SW 1271 (cell line): ENCODE measurements around the gene ACOT12.
"Not testable (repeated sequence)": the region's sequence is repeated elsewhere in the genome, so short reads cannot be mapped to it uniquely, and the experiment has no call there.

Experiments used
- DNase-seq, 2 experiments: peaks; one replicate each; lab custom pipeline; 2025; lab: John Stamatoyannopoulos, UW

ACOT12 gene

DNA sequence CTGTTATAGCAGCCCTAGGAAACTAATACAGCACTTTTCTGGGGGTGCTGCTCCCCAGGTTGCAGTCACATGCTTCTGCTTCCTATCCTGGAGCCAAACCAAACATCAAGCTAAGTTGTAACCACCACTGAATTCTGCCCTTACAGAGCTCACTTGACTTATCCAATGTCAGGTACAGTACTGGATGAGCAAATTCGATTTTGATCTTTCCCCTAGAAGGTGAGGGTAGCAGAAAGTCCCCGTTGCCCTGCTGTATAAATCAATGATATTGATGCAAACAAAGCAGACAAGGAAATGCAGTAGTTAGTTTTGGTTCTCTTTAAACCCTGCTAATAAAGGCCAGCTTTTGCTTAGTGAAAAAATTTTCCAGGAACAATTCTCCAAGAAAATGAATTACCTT is 56.1 kb downstream of the ACOT12 start:
- DNase-seq: no peak

DNA sequence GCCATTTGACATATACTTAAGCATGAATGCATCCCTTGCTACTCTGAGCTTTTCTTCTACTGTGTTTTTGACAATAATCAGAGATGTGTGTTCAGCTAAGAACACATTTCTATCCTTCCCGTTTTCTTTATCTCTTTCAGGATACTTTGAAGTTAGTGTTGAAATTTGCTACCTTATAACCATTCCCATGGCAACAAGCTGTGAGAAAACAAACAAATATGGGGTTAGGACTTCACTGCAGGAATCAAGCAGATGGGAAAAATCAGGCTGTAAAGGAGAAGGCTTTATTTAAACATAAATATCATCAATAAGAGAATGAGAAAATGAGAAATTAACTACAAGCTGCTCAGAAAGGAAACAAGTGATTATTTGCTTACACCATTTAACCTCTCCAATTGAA is 57.4 kb downstream of the ACOT12 start:
- DNase-seq: no peak

DNA sequence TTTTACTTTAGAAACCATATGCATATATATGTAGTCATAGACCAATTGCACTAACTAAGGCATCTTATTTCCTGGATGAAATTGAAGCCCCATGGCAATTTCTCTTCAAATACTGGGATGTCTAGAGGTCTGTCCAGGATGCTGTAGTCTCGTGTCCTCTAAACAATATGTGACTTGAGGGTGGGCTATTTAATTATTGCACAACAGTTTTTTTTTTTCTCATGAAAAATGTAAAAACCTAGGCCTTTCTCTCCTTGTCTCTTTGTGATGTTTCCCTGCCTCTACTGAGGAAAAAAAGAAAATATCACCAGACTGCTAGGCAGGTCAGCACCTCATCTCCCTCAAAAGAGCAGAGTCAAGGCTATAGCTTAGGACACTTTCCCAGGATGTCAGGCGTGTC is 58.0 kb downstream of the ACOT12 start:
- no peak for DNase-seq

DNA sequence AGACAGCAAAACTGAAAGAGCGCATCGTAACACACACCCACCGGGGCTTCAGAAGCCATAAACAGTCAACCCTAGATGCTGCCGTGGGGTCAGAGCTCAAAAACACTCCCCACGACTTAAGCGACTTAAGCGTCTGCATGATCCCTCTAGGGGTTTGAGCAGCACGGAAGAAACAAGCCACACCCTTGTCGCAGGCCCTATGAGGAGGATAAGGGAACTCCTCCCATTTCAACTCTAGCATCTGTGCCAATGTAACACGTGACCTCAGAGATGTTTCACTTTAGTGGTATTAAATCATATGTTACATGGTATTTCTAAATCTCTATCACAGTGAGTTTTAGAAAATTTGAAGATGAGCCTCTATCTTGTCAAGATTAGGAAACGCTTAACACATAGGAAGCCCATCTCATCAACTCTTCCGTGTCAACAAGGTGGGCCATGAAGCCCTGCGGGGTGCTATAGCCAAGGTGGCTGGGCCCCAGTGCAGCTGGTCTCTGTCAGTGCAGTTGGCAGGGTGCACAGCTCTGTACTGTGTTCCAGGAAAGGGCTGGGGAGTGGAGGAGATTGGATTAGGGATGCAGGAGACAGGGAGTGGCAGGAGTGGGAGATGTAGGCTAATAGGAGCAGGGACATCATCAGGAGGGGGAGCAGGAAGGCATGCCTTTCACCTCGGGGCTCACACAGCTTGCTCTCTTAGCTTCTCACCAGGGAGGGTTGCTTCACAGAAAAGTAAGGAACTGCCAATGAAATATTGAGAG is 59.5 kb downstream of the ACOT12 start:
- DNase-seq: no peak

DNA sequence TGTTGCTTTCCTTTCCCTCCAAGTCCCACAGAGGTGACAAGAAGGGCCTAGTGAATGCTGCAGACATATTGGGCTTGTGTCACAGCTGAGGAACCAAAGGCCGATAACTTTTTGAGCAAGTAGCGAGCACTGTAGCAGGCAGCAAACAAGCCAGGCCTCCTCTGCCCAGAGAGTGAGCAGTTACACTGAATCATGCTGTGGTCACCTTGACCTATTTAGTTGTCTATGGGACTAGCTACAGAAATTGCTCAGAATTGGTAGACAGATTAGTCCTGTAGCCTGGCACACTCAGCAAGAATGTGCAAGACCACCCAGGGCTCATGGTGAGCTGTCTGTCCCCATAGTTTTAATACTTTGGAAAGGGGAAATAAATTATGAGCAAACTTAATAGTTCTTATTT is 67.4 kb downstream of the ACOT12 start:
- DNase-seq: no peak

DNA sequence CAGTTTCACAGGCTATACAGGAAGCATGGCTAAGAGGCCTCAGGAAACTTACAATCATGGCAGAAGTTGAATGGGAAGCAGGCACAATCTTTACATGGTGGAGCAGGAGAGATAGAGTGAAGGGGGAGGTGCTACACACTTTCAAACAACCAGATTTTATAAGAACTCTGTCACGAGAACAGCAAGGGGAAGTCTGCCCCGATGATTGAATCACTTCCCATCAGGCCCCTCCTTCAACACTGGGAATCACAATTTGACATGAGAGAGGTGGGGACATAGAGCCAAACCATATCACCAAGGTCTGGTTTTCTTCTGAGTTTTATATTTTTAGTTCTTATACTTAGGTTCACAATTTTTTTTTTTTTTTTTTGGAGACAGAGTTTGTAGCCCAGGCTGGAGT is 76.4 kb downstream of the ACOT12 start:
- DNase-seq: no peak

DNA sequence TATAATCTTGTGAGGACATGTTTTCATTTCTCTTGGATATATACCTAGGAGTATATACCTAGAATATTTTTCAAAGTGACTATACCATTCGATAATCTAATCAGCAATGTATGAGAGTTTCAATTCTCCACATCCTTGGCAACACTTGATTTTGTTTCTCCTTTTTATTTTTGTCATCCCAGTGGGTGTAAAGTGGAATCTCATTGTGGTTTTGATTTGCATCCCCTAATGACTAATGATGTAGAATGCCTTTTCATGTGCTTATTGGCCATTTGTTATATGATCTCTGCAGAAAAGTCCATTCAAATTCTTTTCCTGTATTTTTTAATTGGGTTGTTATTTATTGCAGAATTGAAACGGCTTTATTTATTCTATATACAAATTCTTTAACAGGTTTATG is 77.4 kb downstream of the ACOT12 start:
- DNase-seq: no peak

DNA sequence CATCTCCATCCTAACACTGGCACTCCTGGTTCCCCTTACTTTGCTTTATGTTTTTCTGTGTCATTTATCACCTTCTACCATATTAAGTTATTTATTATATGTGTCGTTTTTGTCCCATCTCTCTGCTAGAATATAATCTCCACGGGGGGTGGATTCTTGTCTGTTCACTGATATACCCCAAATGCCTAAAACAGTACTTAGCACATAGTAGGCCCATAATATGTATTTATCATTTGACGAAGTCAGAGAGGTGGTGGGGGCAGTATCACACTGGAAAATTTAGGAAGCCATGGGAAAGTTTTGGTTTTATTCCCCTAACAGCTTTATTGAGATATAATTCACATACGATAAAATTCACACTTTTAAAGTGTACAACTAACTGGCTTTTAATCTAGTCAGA is 78.1 kb downstream of the ACOT12 start:
- DNase-seq: no peak

DNA sequence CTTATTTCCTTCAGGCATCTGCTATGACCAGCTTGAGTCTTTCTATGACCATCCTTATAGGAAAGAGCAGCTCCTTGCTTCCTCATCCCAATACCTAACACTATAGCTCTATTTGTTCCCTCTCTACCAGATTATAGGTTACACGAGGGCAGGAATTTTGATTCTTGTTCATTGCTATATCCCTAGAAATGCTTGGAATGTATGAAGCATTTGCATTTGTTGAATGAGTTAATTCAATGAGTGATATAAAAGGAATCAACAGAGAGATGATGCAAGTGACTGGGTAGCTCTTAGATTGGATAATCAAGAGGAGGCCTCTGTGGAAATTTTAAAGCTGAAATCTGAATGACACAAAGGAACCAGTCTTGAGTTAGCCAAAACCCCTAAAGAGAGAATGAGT is 78.6 kb downstream of the ACOT12 start:
- peak in 1 of 2 experiments; percentile 10 for DNase-seq

DNA sequence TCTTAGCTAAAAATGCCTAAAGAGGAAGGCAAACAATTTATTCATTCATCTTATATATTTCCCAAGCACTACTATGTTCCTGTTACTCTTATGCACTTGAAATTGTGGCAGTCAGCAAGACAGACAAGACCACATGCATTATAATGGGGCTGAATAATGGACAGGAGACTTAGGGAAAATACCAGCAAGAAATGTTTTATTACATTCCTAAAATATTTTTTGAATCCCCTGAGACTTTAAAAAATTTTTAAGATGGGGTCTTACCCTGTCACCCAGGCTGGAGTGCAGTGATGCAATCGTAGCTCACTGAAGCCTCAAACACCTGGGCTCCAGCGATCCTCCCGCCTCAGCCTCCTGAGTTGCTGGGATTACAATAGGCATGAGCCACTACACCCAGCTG is 79.4 kb downstream of the ACOT12 start:
- no peak for DNase-seq

DNA sequence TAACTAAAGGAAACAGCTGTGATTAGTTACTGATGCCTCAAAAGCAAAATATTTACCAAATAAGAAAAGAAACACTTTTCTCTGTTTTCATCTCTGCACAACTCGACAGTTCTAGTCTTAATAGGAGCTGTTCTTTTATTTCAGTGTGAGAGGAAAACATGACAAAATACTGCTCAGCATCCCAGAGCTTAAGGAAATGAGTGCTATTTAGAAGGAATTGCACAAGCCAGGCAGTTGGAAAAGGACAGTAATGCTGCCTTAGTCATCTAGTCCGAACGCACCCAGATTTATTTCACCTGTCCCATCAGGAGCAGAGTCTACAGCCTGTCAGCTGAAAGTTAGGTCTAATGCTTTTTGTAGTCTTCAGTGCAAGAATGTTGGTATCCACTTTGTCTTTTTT is 80.2 kb downstream of the ACOT12 start:
- DNase-seq: no peak

DNA sequence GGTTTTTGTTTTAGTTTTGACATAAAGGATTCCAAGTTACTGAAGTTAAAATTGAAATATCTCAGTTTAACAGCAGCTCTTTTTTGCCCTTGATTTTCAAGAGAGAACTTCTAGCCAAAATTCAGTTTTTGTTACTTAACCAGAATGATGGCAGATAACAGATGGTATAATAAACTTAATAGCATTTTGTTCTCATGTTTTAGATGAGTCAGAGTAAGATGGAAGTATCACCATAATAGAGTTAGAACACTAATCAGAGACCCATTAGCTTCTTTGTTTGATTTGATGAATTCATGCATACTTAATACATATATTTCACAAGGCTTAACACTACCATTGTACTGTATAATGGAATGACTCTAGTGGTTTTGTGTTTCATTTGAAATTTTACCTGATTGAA is 80.7 kb downstream of the ACOT12 start:
- no peak for DNase-seq

DNA sequence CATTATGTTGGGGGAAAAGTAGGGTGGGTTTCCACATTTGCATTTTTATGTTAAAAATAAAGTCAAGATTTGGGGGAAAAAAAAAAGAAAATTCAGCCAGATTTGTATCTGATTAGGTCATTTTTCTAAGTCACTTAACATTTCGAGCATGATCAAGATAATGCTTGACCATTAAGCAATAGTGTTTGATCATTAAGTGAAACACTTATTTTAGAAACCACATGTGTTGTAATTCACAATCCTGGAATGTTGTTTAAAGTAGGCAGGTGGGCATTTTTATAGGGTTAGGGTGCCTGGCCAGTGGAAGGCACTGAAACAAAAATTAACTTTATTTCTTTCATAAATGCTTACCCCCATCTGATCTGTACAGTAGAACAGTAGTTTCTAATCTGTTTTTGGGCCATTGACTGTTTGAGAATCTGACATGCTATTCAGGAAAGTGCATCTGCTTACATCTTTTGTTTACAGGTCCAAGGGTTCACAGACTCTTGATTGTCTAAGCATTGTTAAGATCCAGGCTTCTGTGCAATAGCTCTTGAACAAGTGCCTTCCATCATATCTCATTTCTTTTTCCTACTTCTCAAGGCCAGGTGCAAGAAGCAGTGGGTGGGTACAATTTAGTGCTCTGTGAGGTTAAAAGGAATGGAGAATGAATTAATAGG is 83.4 kb downstream of the ACOT12 start:
- no peak for DNase-seq

DNA sequence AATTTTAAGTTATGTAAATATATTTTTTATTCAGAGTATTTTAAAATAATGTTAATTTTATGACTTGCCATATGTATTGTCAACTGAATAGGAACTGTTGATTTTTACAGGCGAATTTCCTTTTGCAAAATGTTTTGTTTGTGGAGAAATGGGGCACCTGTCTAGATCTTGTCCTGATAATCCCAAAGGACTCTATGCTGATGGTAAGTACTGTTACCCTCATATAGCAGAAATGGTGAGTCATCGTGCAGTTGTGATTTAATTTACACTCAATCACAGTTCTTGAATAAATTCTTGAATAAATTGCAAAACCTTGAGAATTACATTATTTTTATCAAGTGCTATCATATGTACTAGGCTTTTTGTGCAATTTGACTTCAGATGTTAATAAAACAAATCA is 85.1 kb downstream of the ACOT12 start:
- no peak for DNase-seq

DNA sequence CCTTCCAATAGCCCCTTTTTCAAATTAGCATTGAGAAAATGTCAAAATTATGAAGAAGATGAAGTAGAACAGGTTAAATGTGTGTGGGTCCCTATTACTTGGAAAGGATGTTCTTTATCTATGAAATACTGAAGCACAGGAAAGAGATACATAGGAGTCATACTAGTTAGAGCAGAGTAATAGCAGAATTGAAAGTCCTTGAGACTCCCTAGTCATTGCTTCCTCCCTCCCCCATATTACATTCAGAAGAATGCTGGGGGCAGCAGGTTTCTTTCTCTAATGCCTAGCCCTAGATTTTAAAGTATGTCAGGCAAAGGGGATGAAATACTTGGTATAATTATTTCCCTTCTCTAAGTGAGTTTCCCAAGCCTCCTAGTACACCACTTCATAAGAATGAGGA is 88.1 kb downstream of the ACOT12 start:
- no peak for DNase-seq

DNA sequence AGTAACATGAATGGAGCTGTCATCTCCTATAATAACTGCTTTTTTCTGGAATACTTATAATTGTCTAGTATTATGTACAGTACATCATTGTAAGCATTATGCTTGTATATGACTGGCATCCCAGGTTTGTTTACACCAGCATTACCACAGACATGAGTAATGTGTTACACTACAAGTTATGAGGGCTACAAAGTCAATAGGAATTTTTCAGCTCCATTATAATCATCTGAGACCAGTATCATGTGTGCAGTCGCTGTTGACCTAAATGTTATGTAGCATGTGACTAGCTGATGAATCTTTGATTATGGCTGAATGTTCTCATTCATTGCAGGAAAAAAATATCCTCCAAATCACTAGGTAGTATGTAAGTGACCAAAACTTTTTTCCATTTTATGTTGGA is 90.4 kb downstream of the ACOT12 start:
- DNase-seq: peak; percentile 18 to 36

DNA sequence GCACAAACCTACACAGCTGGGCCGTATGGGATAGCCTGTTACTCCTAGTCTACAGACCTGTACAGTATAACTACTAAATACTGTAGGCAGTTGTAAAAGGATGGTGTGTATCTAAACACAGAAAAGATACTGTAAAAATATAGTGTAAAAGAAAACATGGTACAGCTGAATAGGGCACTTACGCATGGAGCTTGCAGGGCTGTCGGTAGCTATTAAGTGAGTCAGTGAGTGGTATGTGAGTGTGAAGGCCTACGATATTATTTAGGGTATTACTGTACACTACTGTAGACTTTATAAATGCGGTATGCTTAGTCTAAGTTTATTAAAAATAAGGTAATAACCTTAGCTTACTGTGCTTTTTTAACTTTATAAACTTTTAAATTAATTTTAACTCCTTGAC is 91.3 kb downstream of the ACOT12 start:
- no peak for DNase-seq

DNA sequence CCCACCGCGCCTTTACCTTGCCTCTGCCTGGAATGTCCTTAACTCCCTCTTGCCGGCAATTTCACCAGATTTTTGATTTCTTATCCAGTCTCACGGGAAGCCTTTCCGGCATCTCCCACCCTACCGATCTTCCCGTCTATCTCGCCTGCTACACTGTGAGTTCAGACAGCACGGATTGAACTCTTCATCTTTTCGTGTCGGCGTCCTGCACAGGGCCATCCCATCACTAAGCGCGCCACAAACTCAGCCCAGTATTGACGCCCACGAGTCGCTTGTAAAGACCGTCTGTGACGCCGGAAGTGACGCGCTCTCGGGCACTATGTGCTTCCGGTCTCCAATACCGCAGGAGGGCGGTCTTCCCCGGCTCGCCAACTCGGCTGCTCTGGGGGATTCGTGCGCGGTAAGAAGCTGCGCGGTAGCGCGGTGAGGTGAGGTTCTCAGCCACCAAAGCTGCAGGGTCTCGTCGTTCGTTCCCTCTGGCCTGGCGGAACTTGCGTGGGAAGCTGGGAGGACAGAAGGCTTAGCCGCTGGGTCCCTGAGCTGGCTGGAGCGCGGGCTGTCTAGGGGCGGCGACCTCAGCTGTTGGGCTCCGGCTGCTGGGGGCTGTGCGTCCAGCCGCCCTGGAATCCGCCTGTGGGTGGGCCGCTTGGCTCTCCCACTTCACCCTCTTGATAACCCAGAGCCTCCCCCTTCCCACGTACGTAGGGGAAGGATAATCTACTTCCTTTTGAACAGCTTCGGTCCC is 92.5 kb downstream of the ACOT12 start, which contains the start of gene ZCCHC9:
ZCCHC9 (plus strand) TSS at position 317 of the 745 bp plus-strand sequence. CDS start 3,171 bp downstream, outside the sequence.
- peak; percentile 96 to 97 for DNase-seq

DNA sequence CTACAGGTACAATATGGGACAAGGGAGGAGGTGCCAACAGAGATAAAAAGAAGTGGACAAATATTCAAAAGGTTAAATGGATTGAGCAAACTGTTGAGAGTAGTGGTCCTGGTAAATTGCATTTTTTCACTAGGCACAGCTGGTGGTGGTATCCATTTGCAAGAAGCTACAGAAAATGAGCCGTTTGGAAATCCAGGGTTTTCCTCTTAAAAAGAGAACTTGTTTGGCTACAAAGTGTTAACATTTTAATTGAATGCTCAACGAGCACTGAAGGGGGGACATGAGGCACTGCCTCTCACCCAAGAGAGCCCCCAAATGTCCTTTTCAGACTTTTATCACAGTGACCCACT is 93.0 kb downstream of the ACOT12 start:
- peak in 1 of 2 experiments; percentile 27 for DNase-seq

DNA sequence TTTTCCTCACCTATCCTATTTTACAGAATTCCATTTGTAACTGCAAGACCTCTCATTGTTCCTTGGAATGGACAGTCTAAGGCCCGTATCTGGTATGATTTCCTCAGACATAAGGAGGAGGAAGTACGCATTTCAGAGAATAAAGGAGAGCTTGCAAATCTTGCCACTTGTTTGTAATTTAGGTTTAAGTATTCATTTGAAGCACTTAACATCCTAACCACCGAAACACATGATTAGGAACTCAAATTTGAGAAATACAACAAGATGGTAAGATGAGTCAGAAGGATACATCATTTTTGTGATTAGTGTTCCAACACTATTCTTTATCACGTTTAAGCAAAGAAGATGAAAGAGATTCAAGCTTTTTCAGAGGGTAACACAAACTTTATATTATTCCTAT is 96.4 kb downstream of the ACOT12 start:
- DNase-seq: no peak

DNA sequence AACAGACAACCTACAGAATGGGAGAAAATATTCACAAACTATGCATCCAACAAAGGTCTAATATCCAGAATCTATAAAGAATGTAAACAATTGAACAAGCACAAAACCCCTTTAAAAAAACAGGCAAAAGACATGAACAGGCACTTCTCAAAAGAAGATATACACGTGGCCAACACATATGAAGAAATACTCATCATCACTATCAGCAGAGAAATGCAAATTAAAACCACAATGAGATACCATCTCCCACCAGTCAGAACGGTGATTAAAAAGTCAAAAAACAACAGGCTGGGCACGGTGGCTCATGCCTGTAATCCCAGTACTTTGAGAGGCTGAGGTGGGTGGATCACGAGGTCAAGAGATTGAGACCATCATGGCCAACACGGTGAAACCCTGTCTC is 99.9 kb downstream of the ACOT12 start:
- DNase-seq: not testable (repeated sequence)

DNA sequence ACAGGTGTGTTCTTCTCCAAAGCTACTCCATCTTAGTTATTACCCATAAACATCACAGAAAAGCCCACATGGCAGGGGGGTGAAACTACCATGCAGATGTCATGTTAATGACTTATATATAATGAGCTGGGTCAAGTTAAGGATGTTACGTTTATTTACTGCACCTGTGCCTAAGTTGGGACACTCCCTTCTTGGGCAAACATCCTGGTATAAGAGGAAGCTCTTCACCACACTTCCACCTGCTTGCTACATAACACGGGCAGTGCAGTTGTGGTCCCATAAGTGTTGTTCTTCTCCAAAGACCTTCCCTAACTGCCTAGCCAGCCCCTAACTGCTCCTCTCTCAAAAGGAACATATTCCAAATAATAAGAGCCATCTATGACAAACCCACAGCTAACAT is 101.8 kb downstream of the ACOT12 start:
- DNase-seq: no peak

DNA sequence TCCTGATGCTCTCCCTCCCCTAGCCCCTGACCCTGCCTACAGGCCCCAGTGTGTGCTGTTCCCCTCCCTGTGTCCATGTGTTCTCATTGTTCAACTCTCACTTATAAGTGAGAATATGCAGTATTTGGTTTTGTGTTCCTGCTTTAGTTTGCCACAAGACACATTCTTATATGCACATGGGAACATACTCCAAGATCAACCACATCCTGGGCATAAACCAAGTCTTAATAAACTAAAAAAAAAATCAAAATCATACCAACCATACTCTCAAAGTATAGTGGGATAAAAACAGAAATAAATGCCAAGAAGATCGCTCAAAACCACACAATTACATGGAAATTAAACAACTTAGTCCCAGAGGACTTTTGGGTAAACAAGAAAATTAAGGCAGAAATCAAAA is 103.8 kb downstream of the ACOT12 start:
- no peak for DNase-seq
